T-helper 22 cell (primary cell): ENCODE measurements around the gene AK4.
"Not testable (repeated sequence)": the region's sequence is repeated elsewhere in the genome, so short reads cannot be mapped to it uniquely, and the experiment has no call there.

Experiments used
- DNase-seq: peaks from one replicate; pipeline ENCODE4 v3.0.0-alpha.2; 2020; ENCODE audit warnings: low read depth

Gene AK4

DNA sequence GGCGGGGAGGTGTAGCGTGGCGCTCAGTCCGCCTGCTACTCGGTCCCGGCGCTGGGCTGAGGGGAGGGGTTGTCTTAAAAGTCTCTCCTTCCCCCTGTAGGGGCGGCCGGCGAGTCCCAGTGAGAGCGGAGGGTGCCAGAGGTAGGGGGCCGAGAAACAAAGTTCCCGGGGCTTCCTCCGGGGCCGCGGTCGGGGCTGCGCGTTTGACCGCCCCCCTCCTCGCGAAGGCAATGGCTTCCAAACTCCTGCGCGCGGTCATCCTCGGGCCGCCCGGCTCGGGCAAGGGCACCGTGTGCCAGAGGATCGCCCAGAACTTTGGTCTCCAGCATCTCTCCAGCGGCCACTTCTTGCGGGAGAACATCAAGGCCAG, at the start of gene AK4:
Gene AK4, plus strand, starts transcription at position 26 of the 370 bp plus-strand sequence. Its CDS starts 205 bp downstream, at position 231.
- not testable (repeated sequence) for DNase-seq

DNA sequence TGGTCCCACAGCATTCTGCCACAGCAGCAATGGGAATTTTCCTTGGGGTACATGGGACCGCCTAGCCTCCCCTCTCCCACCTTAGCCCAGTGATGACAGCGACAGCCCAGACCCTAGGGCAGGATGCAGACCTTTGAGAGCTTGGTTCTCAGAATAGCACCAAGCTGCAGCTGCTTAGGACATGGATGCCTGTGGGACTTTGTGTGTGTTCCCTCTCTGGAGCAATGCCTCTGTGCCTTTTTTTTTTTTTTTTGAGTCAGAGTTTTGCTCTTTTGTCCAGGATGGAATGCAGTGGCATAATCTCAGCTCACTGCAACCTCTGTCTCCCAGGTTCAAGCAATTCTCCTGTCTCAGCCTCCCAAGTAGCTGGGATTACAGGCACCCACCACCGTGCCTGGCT, 44.2 kb upstream of the AK4 start:
- DNase-seq: no peak

DNA sequence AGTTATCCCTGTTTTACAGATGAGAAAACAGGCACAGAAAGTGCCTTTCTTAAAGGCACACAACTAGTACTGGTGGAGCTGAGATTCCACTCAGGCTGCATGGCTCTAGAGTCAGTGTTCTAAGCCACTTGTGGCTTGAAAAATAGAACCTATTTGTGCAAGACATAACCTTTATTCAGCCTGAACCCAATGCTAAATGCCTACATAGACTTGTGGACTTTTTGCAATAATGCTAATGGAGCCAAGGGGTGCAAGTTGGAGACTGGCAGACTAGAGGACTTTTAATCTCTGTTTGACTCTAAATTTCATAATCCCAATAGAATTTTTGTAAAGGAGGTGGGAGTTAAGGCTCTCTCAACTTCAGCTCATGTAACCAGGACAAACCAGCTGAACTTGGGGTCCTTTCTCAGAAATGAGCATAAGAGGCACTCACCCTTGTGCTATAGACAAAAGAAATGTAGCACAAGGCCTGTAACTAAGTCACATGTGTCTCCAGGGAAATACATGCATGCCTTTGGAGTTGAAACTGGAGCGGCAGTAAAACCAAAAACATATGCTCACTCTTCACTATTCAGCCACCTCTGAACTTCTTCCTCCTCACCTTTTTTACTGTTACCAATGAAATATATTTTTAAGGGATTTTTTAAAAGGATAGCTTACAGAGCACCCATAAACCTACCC, 43.0 kb upstream of the AK4 start:
- no peak for DNase-seq

DNA sequence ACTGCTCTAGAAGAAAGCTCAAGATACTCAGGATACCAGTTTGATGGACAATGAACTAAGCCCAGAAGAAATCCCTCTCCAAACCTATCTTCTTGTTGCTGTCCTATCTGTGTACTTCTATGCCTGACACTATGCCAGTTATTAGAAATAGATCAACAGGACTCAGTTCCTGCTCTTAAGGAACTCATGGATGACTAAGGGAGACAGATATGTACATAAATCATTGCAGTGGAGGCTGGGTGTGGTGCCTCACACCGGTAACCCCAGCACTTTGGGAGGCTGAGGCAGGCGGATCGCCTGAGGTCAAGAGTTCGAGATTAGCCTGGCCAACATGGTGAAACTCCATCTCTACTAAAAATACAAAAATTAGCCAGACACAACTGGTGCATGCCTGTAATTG, 42.4 kb upstream of the AK4 start:
- DNase-seq: no peak

DNA sequence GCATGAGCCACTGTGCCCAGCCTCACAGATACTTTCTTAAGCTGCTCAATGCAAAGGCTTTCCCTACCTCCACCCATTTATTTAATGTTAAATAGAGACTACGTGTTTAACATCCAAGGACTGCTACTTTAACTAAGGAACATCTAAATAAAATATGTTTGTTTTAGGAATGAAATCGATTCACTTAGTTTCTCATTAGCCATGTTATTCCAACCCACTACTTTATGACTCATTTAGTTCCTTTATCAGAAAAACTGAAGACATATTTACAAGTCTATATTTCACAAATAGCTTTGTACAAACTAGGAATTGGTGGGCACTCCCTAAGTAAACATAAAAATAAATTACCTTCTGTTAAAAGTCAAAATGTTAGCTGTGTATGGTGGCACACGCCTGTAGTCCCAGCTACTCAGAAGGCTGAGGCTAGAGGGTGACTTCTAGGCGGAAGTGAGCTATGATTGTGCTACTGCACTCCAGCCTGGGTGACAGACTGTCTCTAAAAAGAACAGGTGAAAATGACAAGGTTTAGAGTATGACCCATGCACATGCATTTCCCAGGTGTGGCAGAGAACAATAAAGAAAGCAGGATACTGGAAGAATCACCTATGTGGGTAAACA, 39.9 kb upstream of the AK4 start:
- DNase-seq: no peak

DNA sequence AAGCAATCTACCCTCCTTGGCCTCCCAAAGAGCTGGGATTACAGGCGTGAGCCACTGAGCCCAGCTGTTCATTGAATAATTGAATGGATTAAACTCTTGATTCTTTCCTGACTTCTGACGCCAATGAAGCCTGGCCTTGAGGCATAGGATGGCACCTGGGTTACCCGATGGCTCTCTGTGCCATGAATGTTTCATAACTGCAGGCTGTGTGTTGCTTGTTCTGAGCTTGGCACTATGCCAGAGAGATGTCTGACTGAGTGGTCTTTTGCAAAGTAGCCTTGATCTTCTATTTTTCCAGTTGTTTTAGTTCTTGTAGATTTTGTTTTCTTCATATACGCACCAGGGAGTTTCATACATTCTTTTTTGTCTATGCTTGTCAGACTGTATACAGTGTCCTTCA, 38.5 kb upstream of the AK4 start:
- no peak for DNase-seq

DNA sequence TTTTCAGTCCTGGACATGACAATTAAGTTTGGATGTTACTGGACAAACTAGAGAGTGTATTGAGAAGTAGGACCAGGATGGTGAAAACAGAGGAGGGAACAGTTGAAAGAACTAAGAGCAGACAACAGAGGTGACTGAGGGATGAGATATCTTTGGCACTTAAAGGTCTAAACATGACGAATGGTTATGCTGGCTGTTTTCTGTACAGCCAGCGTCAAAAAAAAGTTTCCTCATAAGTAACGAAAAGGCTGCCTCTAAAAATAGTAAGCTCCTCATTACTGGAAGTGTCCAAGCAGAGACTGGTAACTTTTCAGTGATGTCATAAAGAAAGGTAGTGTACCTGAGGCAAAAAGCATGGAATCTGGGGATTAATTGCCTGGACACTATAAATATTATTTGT, 35.2 kb upstream of the AK4 start:
- no peak for DNase-seq

DNA sequence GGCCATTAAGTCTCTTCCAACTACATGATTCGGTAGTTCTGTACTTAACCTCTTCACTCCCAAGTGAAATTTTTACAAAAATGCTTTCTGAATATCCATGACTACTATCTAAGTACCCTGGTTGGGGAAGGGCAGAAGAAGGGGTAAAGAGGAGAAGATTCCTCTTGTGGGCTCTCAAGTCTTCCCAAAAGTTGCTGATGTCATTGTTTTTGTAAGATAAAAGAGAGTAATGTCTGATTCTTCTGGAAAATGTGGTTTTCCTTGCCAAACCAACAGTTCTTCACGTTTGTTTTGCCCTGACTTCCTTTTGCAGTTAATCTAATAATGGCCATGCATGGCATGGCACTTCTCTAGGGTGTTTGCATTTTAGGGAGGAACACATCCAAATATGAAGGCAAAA, 34.7 kb upstream of the AK4 start:
- DNase-seq: no peak

DNA sequence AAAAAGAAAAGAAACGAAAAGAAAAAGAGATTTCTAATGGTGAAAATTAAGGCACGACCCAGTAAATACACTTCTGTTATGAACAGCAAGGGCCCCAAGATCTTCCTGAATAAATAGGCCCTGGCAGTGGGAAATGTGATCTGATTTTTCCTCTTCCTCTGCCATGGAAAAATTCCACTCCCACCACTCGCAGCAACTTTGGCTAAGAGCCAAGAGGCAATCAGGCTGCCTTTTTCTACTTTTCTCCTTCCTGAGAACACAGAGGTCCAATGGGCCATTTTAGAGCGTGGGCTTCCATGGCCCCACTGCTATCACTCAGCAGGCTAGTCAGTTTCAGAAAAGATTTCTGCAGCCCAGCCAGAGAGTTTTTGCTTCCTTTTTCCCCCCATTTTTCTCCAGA, 33.7 kb upstream of the AK4 start:
- no peak for DNase-seq

DNA sequence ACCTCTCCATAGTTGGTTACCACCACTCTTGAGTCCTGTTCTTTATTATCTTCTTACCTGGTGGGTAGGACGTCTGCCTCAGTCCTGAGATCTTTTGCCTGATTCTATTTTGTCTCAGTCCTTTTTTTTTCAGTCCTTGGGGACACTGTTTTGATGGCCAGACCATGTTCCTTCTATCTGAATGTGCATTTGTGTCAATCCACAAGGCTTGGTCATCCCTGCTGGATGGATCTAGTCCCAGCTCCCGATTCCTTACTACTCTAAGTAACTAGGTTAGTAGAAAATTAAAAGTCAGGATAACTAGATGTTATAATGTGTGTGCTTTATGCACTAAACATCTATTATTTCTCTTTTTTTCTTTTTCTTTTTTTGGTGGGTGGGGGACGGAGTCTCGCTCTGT, 28.1 kb upstream of the AK4 start:
- DNase-seq: no peak

DNA sequence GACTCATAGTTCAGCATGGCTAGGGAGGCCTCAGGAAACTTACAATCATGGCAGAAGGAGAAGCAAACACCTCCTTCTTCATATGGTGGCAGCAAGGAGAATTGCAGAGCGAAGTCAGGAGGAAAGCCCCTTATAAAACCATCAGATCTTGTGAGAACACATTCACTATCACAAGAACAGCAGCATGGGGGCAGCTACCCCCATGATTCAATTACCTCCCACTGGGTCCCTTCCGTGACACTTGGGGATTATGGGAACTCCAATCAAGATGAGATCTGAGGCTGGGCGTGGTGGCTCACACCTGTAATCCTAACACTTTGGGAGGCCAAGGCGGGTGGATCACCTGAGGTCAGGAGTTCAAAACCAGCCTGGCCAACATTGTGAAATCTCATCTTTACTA, 18.9 kb upstream of the AK4 start:
- not testable (repeated sequence) for DNase-seq

DNA sequence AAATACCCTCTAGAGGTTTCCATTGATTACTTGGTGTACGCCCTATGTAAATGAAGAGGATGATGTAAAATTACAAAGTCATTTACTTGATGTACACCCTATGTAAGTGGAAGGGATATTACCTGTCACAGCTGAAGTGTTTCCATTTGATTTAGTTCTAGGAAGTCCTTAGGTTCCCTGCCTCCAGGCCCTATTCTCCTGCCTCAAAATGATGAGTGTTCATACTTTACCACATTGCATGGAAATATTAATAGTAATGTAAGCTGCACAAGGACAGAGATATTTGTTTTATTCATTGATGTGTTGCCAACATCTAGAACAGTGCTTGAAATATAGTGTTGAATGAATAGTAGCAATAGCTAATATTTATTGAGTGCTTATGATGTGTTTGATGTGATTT, 9.5 kb upstream of the AK4 start:
- no peak for DNase-seq

DNA sequence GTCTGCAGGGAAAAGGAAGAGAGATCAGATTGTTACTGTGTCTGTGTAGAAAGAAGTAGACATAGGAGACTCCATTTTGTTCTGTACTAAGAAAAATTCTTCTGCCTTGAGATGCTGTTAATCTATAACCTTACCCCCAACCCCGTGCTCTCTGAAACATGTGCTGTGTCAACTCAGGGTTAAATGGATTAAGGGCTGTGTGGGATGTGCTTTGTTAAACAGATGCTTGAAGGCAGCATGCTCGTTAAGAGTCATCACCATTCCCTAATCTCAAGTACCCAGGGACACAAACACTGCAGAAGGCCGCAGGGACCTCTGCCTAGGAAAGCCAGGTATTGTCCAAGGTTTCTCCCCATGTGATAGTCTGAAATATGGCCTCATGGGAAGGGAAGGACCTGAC, 8.2 kb upstream of the AK4 start:
- not testable (repeated sequence) for DNase-seq

DNA sequence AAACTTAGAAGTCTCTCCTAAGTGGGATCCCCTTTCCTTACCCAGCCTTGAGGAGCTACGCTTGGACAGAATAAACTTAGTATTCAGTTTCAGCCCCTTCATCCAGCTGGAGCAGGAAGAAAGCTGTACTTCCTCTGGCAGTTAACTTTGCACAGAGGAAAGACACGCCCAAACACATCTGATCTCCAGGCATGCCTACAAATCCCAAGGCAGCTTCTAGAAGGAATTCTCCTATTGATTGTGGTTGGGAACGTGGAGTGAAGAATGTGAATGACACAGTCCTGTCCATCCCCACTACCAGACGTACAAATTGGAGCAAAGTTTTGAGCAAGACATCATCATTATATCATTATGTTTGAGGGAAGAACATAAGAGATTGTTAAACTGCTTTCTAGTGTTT, 6.6 kb upstream of the AK4 start:
- no peak for DNase-seq

DNA sequence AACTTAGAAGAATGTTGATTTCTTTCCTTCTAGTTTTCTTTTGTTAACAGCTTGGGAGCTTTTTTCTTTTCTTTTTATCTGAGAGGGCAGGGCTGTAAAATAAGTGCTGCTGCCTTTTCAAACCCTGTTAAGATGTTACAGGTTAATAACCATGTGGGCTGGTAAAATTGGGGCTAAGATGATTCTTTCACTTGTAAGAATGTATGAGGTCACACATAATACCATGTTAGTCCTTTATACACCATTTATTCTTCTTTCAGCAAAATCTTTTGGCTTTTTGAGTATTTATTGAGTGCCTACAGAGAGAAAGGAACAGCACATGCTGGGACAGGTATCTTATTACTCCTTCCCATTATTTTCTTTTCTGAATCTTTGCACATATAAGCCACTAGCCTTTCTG, 6.1 kb upstream of the AK4 start:
- no peak for DNase-seq

DNA sequence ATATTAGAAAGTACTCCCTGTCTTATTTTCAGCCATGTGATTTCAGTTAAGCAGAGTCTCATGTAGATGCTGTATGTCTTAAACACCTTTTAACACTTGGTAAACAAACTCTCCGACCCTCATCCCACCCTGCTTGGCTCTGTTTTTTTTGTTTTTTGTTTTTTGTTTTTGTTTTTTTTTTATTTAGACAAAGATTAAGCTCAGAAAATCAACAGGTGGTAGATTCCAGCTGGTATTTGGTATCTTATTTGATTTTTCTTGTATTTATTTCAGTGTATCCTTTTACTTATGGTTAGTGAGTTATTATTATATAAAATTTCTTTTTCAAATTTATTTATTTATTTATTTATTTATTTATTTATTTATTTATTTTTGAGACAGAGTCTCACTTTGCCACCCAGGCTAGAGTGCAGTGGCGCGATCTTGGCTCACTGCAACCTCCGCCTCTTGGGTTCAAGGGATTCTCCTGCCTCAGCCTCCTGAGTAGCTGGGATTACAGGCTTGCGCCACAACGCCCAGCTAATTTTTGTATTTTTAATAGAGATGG, 4.8 kb upstream of the AK4 start:
- DNase-seq: not testable (repeated sequence)

DNA sequence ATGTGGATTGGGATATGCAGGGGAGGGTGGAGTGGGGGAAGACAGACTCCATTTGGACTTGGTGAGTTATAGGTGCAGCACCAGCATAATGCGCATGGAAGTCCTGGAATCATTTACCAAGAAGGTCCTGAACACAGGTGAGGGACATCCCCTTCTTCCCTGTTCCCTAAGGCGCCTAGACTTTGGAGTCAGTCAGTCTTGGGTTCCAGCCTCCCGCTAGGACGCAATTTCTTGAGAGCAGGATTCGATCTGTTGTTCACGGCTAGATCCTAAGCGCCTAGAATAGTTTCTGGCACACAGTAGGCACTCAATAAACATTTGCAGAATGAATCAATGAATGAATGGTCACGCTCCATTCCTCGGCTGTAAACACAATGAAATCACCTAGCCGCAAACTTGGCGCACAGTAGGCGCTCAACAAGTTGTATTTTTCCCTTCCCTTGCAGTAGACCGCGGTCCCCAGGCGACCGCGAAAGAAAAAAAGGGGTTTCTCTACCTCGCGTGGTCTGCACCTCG, 1.0 kb upstream of the AK4 start:
- DNase-seq: no peak

DNA sequence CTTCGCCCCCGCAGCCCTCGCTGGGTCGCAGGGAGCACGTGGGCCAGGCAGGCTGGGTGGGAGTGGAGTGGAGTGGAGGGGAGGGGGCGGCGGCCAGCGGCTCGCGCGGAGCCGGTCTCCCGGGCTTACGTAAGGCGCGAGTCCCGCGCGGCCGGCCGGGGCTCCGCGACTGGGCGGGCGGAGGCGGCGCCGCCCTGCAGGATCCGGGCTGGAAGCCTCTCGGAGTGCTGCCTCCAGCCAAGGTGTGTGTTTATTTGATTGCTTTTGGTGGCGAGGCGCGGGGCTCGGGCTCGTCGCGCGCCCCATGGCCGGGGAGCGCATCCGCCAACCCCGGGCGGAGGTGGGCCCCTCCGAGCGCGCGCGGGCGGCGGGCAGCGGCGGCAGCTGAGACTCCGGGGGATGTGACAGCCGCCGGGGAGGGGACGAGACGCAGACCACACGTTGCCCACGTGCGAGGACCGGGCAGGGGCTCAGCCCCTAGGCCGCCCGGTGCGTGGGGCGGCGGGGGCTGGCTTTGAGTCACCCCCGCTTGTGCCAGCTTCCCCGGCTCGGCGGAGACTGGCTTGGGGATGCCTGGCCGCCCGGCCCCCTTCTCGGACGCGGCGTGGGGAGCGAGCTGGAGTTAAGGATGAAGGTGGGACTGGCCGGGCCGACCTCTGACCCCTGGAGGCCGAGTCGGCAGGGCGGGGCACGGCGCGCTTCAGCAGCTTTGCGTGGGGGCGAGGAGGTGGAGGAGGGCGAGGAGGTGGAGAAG, 402 bp upstream of the AK4 start:
- no peak for DNase-seq

DNA sequence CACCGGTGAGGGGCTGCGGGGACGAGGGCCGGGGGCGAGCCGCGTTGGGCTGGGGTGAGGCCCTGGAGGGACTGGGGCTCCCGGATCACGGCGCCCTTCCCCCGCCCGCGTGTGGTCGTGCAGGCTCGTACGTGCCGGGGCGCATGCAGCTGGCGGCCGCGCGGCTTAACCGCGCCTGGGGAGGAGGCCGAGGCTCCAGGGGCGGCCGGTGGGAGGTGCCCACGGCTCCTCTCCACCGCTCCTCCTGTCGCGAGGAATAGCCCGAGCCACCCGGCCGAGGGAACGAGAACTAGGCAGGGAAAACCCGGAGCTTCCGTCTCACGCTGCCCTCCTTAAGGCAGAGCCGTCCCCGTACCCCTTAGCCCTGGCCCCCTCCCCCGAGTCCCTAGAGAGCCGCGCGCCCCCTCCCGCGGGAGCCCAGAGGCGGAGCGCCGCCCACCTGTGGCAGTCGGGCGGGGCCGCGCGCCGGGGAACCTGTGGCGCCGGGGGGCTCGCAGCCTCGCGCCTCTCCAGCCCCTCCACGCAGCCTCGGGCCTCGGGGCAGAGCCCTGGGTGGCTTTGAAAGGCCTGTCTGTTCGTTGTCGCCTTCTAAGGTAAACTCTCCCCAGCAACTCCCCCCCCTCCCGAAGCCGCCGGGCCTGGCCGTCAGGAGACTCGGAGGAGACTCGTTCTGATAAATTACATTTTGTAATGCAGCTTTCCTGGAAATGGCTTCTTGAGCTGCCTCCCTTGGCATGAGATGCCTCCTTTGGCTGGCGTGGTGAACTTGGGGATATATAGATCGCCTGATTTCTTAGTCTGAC, 746 bp downstream of the AK4 start:
- no peak for DNase-seq

DNA sequence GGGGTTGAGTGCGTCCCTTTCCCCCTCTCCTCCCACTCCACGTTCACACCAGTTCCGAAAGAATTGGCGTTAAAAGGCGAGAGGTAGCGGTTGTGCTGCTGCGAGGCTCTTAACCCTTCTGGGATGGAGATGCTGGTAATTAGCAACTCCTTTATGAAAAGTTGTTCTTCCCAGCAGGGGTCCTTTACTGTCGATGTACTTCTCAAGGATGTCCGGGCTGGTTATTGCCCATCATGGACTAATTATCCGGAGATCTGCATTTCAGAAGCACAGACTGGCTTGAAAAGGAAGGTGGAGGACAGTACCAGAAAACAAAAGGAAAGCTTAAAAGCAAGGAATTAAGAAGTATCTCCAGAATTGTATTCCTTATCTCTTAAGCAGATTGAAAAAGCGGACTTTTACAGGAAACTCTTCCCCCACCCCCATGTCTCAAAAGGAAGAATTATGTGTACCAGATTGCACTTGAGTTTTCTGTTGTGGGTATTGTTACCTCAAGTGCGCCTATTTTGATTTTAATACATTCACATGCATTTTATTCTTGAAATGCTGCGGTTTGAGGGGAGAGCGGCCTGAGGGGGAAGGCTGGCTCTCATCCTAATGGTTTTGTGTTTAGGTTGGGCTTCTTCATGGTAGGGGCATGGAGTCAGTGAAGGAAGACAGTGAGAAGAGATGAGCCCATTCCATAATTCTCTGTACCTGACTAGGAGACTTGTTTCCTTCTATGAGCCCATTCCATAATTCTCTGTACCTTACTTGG, 1.5 kb downstream of the AK4 start:
- DNase-seq: no peak

DNA sequence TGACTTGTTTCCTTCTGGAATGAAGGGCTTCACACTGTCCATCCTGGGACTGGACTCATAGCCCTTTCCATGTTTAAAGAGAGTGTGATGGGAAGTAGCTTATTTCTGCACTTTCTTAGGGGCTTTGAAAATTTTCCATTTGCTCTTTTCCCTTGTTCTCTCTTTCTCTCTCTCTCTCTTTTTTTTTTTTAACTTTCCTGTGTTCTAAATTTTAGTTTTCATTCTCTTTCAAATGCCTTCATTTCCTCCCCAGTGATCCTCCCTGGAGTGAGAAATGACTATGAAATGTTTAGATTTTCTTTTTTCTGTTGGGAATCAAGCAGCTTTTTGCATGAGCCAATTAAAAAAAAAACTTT, 2.1 kb downstream of the AK4 start:
- no peak for DNase-seq
